Fibroblast of the aortic adventitia (primary cell): ENCODE data around the gene SLC26A9. TPM values are rescaled to one million over a fixed set of nuclear protein-coding genes. Genes with fewer than 3 reads are reported as not detected.

ENCODE experiments used
- DNase-seq: peaks from one replicate; pipeline ENCODE4 v3.0.0-alpha.2; 2010; ENCODE audit warnings: low read depth
- H3K4me3 ChIP-seq: 2 replicates; pipeline ENCODE4 v1.5.1; 2011; ENCODE audit warnings: low read depth, mild to moderate bottlenecking, control low read depth, low read length, moderate library complexity
- total RNA-seq: library from RNA; depleted of rRNA; stranded (reverse); fragments of >200 nt; gene quantifications from 2 replicates; pipeline ENCODE4 v1.2.3, GENCODE V29; 2012; ENCODE audit warnings: low replicate concordance
- TF ChIP-seq, protein P1 (sequence below): IDR thresholded peaks from 2 replicates; pipeline ENCODE4 v1.5.1; 2011; ENCODE audit warnings: mild to moderate bottlenecking, low read length, control low read depth, inconsistent platforms; ENCODE audit not compliant: insufficient read depth

SLC26A9 gene
- total RNA-seq, 1 donor, result not detected

DNA sequence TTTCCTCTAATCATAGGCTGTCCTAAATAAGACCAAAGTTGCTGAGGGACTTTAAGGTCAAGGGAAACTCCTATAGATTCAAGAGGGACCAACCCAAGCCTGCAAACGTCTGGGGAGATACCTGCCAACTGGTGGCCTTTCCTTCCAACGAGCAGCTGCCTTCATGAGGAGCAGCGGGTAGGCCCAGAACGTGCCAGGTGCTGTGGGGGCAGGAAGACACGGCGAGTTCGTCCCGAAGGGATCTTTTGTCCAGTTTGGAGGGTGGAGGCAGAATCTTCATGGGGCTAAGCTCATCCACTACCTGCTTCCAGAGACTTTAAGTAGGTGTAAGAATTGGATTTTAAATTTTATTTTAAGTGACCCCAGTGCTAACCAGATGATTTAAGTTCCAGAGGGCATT lies 26.0 kb upstream of the SLC26A9 start:
- no peak for DNase-seq
- TF ChIP-seq, protein P1, sequence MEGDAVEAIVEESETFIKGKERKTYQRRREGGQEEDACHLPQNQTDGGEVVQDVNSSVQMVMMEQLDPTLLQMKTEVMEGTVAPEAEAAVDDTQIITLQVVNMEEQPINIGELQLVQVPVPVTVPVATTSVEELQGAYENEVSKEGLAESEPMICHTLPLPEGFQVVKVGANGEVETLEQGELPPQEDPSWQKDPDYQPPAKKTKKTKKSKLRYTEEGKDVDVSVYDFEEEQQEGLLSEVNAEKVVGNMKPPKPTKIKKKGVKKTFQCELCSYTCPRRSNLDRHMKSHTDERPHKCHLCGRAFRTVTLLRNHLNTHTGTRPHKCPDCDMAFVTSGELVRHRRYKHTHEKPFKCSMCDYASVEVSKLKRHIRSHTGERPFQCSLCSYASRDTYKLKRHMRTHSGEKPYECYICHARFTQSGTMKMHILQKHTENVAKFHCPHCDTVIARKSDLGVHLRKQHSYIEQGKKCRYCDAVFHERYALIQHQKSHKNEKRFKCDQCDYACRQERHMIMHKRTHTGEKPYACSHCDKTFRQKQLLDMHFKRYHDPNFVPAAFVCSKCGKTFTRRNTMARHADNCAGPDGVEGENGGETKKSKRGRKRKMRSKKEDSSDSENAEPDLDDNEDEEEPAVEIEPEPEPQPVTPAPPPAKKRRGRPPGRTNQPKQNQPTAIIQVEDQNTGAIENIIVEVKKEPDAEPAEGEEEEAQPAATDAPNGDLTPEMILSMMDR, result no peak
- H3K4me3 ChIP-seq, result no peak overlapping the region

DNA sequence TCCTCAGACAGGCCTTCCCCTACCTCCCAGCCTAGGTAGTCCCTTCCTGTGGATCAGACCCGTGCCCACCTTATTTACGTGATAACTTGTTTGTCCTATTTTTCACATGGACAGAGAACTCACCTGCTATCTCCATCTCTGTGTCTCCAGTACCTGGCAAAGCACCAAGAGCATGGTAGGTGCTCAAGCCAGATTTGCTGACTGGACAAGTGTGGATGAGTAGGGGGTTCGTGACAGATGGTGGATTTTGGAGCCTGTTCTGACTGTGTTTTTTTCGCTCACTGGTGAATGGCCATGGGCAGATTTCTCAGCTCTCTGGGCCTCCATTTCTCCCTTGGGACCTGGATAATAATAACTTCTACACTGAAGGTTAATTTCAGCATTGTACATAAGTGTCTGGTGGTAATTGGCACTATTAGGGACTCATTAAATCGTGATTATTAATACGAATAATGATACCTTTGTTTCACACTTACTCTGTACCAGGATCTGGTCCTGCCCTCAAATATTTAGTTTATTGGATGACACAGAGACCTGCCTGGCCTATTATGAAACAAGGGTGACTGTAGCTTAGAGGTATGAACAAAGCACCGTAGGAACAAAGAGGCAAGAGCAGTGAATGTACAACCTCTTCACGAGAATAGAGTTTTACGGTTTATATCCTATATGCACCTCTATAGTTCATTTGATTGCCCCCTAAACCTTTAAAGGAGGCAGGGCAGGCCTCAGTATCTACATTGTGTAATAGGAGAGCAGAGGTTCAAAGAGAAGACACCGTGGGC lies 24.5 kb upstream of the SLC26A9 start:
- no peak for DNase-seq
- no peak overlapping the region for H3K4me3 ChIP-seq
- TF ChIP-seq, protein P1, result no peak

DNA sequence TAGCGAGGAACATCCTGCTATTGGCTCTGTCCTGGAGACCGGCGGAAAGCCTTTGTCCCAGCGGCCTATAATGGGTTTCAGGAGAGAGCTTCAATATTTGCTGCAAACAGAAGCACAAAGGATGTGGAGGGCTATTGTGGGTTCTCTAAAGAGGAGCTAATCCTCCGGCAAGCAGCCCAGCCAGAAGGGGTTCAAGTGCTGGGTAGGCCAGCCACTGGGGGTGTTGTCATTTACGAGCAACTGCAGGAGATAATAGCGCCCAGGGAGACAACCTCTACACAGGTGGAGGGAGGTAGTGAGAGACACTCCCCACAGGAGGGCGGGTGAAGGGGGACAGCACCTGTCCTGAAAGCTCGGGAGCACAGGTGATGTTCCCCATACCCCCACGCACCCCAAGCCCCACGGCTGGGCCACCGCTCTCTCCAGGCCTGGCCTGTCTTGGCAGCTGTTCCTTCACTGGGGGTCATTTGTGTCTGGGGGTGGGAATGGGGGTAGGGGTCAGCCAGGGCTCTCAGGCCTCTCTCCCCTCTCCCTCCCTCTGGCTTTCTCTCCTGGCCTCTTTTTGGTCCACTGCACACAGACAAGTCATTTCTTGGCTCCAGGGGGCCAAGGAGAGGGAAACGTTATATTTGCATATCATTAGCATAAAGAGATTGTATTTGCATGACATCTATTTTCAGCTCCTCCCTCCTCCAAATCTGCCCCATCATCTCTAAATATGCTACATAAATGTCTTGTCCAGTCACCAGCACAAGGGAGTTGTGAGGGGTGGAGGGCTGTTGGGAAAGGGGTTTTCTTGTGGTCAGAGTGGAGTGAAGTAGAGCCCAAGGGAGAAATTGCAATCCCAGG lies 22.0 kb upstream of the SLC26A9 start:
- DNase-seq, result no peak
- H3K4me3 ChIP-seq, result no peak overlapping the region
- TF ChIP-seq, protein P1, result no peak

DNA sequence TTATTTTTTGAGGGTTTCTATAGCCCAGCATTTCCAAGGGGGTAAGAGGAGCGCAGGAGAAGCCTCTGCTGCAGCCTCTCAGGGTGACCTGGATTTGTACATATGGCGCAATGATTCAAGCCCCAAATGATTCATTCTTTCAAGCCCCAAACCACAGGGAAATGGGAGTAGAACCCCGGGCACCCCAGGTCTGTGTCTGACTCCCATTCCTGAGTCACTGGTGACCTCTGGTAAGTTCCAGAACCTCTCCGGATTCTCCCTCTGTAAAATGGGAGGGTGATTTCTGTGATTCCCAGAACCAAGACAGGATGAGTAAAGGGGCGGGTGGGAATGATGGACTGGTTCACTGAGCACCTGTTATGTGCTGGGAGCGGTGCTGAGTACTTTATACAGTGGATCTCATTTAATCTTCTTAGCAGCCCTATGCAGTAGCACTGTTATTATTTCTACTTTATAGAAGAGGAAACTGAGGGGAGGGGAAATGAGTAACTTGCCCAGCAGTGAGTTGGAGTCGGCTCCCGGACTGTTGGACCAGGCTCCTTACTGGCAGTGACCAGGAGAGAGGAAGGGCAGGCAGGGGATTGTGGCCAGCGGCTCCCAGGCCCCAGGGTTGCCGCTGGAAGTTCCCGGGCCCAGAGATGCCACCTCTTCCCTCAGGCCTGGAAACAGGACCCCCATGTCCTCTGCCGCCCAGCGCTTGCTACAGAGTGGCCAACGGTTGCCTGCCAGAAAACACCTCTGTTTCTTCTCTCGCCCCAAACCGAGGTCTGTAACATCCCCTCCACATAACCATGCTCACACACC lies 20.3 kb upstream of the SLC26A9 start:
- no peak overlapping the region for H3K4me3 ChIP-seq
- peak; percentile 55 for DNase-seq
- TF ChIP-seq, protein P1, result no peak

DNA sequence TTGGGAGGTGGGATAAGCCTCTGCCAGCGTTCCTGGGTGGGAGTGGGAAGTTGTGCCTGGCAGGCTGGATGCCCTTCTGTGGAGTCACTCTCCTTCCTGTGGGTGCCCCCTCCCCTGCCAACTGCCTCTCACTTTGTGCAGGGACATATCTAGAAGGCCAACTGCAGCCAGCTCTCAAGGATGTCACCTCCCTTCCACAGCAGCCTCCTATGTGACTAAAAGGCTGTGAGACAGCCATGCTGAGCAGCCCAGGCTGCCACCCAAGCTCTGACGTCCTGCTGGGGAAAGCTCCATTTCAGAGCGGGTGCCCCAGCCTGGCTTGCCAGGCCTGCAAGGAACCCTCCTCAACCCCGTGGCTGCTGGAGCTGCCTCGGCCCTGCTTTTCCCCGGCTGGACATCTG lies 19.6 kb upstream of the SLC26A9 start:
- TF ChIP-seq, protein P1, result no peak
- DNase-seq, result no peak
- no peak overlapping the region for H3K4me3 ChIP-seq

DNA sequence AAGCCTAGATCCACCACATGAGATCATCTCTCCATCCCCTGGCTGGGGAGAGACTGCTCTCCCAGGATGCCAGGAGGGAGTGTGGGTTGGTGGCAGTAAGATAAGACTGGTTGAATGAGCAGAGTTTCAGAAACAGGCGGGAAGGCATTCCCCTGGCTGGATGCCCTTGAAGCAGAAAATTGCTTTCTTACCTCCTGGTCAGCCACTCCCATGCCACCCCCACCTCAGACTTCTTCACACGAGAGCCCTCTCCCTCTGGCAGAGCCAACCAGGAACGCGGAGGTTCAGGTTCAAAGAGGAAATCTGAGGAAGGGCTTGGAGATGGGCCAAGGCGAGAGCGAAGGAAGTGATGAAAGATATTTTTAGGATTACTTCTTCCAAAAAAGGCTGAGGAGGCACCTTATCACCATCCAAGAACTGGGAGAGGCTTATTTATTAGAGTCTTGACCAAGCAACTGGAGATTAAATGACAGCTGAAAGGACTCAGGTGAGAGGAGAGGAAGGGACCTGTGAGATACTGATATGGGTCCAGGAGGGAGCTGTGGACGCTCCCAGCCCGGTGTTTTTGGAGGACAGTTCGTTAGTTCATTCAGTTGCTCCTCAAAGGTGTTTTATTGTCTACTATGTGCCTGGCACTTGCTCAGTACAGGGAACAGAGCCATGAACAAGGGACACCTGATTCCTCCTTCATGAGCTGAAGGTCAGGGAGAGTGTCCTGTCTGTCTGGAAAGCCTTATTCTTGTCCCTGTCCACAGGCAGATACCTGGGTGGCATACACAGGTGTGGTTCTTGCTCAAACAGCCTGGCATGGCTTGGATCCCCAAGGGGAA lies 18.9 kb upstream of the SLC26A9 start:
- peak; percentile 52 for DNase-seq
- TF ChIP-seq, protein P1, result no peak
- no peak overlapping the region for H3K4me3 ChIP-seq
